ENCODE results near the gene RBM4. TPM values are rescaled to one million over a fixed set of nuclear protein-coding genes. Genes with fewer than 3 reads are reported as not detected.

Gene RBM4
- polyA plus RNA-seq, 3 donors, result 112 to 153 (median 153) TPM

- Mint-ChIP-seq H3K4me3 (peak within 1 kb of the TSS; percentile 89 to 95), H3K9me3 (no peaks in the 10 kb centered on the region), H3K27ac (peak within 1 kb of the TSS; percentile 95 to 98 (median 97)), H3K27me3 (ENCODE audit: low read depth in 3 of 3) (peaks cover 0 to 3% (median 0%) of the 10 kb centered on the region in 3 donors), H3K36me3 (peaks cover 0 to 6% of the 10 kb centered on the region in 2 donors), H3K4me1 (peaks cover 27% of the 10 kb centered on the region)
- Histone ChIP-seq H3K27me3 (ENCODE audit: control insufficient read depth in 2 of 2, insufficient read depth in 2 of 2, low read length in 2 of 2) (no peaks in the 10 kb centered on the region), H3K4me1 (ENCODE audit: control insufficient read depth in 1 of 2, insufficient read depth in 2 of 2, low read length in 2 of 2) (peaks cover 18 to 26% of the 10 kb centered on the region in 2 donors), H3K4me2 (replicated peaks; ENCODE audit: extremely low read depth, low read length, poor library complexity, severe bottlenecking) (peak within 1 kb of the TSS; percentile 99), H3K27ac (ENCODE audit: low read depth in 1 of 2, low read length in 2 of 2) (peak within 1 kb of the TSS; percentile 85 to 93), H3K9me3 (replicated peaks in 1 of 2; ENCODE audit: control insufficient read depth in 1 of 2, insufficient read depth in 1 of 2, low read length in 2 of 2) (no peaks in the 10 kb centered on the region), H3K36me3 (replicated peaks in 1 of 2; ENCODE audit: control insufficient read depth in 1 of 2, insufficient read depth in 2 of 2, low read length in 2 of 2) (no peaks in the 10 kb centered on the region), H2AFZ (ENCODE audit: insufficient read depth, low read depth, low read length, poor library complexity, severe bottlenecking) (peak within 1 kb of the TSS; percentile 92), H3K4me3 (replicated peaks in 1 of 3; ENCODE audit: low read depth in 2 of 3, low read length in 3 of 3) (peak within 1 kb of the TSS; percentile 74 to 85 (median 79)), H3K79me2 (ENCODE audit: insufficient read depth, low read length) (peaks cover 47% of the 10 kb centered on the region), H4K20me1 (ENCODE audit: insufficient read depth, low read length) (peaks cover 4% of the 10 kb centered on the region), H3K9ac (ENCODE audit: insufficient read depth, low read length, poor library complexity, severe bottlenecking) (peak within 1 kb of the TSS; percentile 94)
- TF ChIP-seq CTCF (IDR thresholded peaks at IDR 0.05), result no peak
- intact Hi-C loops (cut with micrococcal nuclease), result loop anchor here (1.0 to 10.0 kb wide), 6 partner anchors 40 to 269 kb away; partner anchors contain the start of genes CCDC87 (in 1 of the 2), CCS (in 1 of the 2), MRPL11 (in 1 of the 2) and RBM4 (in 1 of the 2)
- 0% methylated on average over 57 of the region's 61 CpGs for WGBS (ENCODE audit: insufficient coverage)
- DNase-seq, result peak; percentile 93 to 97 (median 95)
These were observed 39.3 kb downstream of the RBM4 start, which contains the start of gene RBM4B for GRCh38 chr11:66677599-66678375. RBM4B (minus strand) TSS chr11:66677887; CDS start chr11:66677079, 808 bp downstream.

GRCh38 chr11:66680966-66681645, 42.6 kb downstream of the RBM4 start:
- TF ChIP-seq CTCF (IDR thresholded peaks at IDR 0.05), result no peak
- Mint-ChIP-seq H3K27me3 (ENCODE audit: low read depth in 3 of 3) (peaks cover 0 to 3% (median 0%) of the 10 kb centered on the region in 3 donors), H3K4me1 (peaks cover 16% of the 10 kb centered on the region), H3K27ac (no peak overlapping the region), H3K9me3 (no peaks in the 10 kb centered on the region), H3K36me3 (no peaks in the 10 kb centered on the region), H3K4me3 (no peak overlapping the region)
- 92% methylated on average over 4 of the region's 7 CpGs for WGBS (ENCODE audit: insufficient coverage)
- H3K4me1 ChIP-seq (ENCODE audit: control insufficient read depth in 1 of 2, insufficient read depth in 2 of 2, low read length in 2 of 2), result peaks cover 15 to 16% of the 10 kb centered on the region in 2 donors
- H3K4me2 ChIP-seq (replicated peaks; ENCODE audit: extremely low read depth, low read length, poor library complexity, severe bottlenecking), result no peak overlapping the region
- H3K27ac ChIP-seq (ENCODE audit: low read depth in 1 of 2, low read length in 2 of 2), result no peak overlapping the region
- H3K9me3 ChIP-seq (replicated peaks in 1 of 2; ENCODE audit: control insufficient read depth in 1 of 2, insufficient read depth in 1 of 2, low read length in 2 of 2), result no peaks in the 10 kb centered on the region
- H3K9ac ChIP-seq (ENCODE audit: insufficient read depth, low read length, poor library complexity, severe bottlenecking), result no peak overlapping the region
- intact Hi-C loops (cut with micrococcal nuclease), result no loop called here
- H3K36me3 ChIP-seq (replicated peaks in 1 of 2; ENCODE audit: control insufficient read depth in 1 of 2, insufficient read depth in 2 of 2, low read length in 2 of 2), result no peaks in the 10 kb centered on the region
- H2AFZ ChIP-seq (ENCODE audit: insufficient read depth, low read depth, low read length, poor library complexity, severe bottlenecking), result no peak overlapping the region
- peaks cover 14% of the 10 kb centered on the region for H3K79me2 ChIP-seq (ENCODE audit: insufficient read depth, low read length)
- H4K20me1 ChIP-seq (ENCODE audit: insufficient read depth, low read length), result no peaks in the 10 kb centered on the region
- no peak for DNase-seq
- H3K4me3 ChIP-seq (replicated peaks in 1 of 3; ENCODE audit: low read depth in 2 of 3, low read length in 3 of 3), result no peak overlapping the region
- H3K27me3 ChIP-seq (ENCODE audit: control insufficient read depth in 2 of 2, insufficient read depth in 2 of 2, low read length in 2 of 2), result no peaks in the 10 kb centered on the region

Measured in CD14-positive monocyte (primary cell).